HEK293T (cell line): Measurements from ENCODE around the gene EFL1.

Experiments
- CTBP1 ChIP-seq: fragments of 450-650 bp; IDR thresholded peaks from 2 replicates; pipeline ENCODE4 v1.6.1; 2016; ENCODE audit warnings: borderline replicate concordance
- ELF4 ChIP-seq: fragments of 450-650 bp; IDR thresholded peaks from 2 replicates; pipeline ENCODE4 v1.6.1; 2017; ENCODE audit warnings: antibody characterized with exemption
- FOXA1 ChIP-seq: fragments of 450-650 bp; IDR thresholded peaks from 2 replicates; pipeline ENCODE4 v1.6.1; 2016; ENCODE audit warnings: mild to moderate bottlenecking
- FOXM1 ChIP-seq: fragments of 450-650 bp; IDR thresholded peaks from 2 replicates; pipeline ENCODE4 v1.6.1; 2017; ENCODE audit warnings: mild to moderate bottlenecking, borderline replicate concordance
- HDGF ChIP-seq: fragments of 450-650 bp; IDR thresholded peaks from 2 replicates; pipeline ENCODE4 v1.6.1; 2017; ENCODE audit warnings: antibody characterized with exemption, borderline replicate concordance
- SUZ12 ChIP-seq: fragments of 450-650 bp; IDR thresholded peaks from 2 replicates; pipeline ENCODE4 v1.6.1; 2016; ENCODE audit warnings: mild to moderate bottlenecking

DNA sequence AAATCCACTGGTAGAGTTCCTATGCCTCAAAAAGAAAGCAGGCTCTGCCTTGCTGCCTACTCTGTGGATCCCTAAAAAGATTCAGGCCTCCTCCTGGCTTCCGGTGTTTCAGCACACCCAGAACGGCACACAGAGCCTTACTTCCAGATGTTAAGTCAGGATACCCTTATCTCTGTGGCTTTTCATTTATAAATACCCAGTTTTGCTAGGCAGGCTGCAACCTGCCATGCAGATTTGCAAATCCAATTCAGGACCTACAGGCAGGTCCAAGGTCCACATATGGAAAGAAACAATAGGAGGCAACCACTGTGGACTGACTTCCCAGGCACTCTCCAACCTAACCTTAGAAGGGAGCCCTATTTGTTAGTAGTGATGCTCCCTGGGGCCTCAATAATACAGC is 30.7 kb downstream of the EFL1 start:
- TF ChIP-seq SUZ12 (no peak), FOXA1 (no peak), HDGF (no peak), FOXM1 (no peak), CTBP1 (no peak), ELF4 (no peak)
